HEK293T (cell line): Measurements from ENCODE around the gene SP6.

ENCODE experiments used
- ARNT ChIP-seq: fragments of 450-650 bp; IDR thresholded peaks from 2 replicates; pipeline ENCODE4 v1.6.1; 2017; ENCODE audit warnings: mild to moderate bottlenecking
- BHLHE40 ChIP-seq: fragments of 450-650 bp; IDR thresholded peaks from 2 replicates; pipeline ENCODE4 v1.6.1; 2016; ENCODE audit warnings: mild to moderate bottlenecking, moderate library complexity, borderline replicate concordance
- CTBP1 ChIP-seq: fragments of 450-650 bp; IDR thresholded peaks from 2 replicates; pipeline ENCODE4 v1.6.1; 2016; ENCODE audit warnings: borderline replicate concordance
- ELF4 ChIP-seq: fragments of 450-650 bp; IDR thresholded peaks from 2 replicates; pipeline ENCODE4 v1.6.1; 2017; ENCODE audit warnings: antibody characterized with exemption
- FOXK2 ChIP-seq: fragments of 450-650 bp; IDR thresholded peaks from 2 replicates; pipeline ENCODE4 v1.6.1; 2016; ENCODE audit warnings: mild to moderate bottlenecking
- FOXM1 ChIP-seq: fragments of 450-650 bp; IDR thresholded peaks from 2 replicates; pipeline ENCODE4 v1.6.1; 2017; ENCODE audit warnings: mild to moderate bottlenecking, borderline replicate concordance
- HDGF ChIP-seq: fragments of 450-650 bp; IDR thresholded peaks from 2 replicates; pipeline ENCODE4 v1.6.1; 2017; ENCODE audit warnings: antibody characterized with exemption, borderline replicate concordance
- L3MBTL2 ChIP-seq: fragments of 450-650 bp; conservative IDR thresholded peaks from 2 replicates; pipeline ENCODE4 v1.6.1; 2016; ENCODE audit warnings: mild to moderate bottlenecking
- LEF1 ChIP-seq: fragments of 450-650 bp; IDR thresholded peaks from 2 replicates; pipeline ENCODE4 v1.6.1; 2017; ENCODE audit warnings: mild to moderate bottlenecking, borderline replicate concordance
- PKNOX1 ChIP-seq: fragments of 450-650 bp; IDR thresholded peaks from 2 replicates; pipeline ENCODE4 v1.6.1; 2016
- SP1 ChIP-seq: fragments of 450-650 bp; IDR thresholded peaks from 2 replicates; pipeline ENCODE4 v1.6.1; 2017
- SUZ12 ChIP-seq: fragments of 450-650 bp; IDR thresholded peaks from 2 replicates; pipeline ENCODE4 v1.6.1; 2016; ENCODE audit warnings: mild to moderate bottlenecking
- TARDBP ChIP-seq: fragments of 450-650 bp; IDR thresholded peaks from 2 replicates; pipeline ENCODE4 v1.6.1; 2016
- ZNF384 ChIP-seq: fragments of 450-650 bp; IDR thresholded peaks from 2 replicates; pipeline ENCODE4 v1.6.1; 2016

GRCh38 chr17:47806026-47806912 is 44.7 kb downstream of the SP6 start:
- no peak for TF ChIP-seq SUZ12
- TF ChIP-seq FOXM1 = no peak
- TF ChIP-seq SP1 = no peak
- TF ChIP-seq ARNT = no peak
- no peak for TF ChIP-seq HDGF
- TF ChIP-seq ZNF384 = no peak
- TF ChIP-seq BHLHE40 = no peak
- no peak for TF ChIP-seq CTBP1
- no peak for TF ChIP-seq PKNOX1
- TF ChIP-seq LEF1 = no peak
- TF ChIP-seq L3MBTL2 = no peak
- TF ChIP-seq ELF4 = no peak
- TF ChIP-seq FOXK2 = no peak
- TF ChIP-seq TARDBP = no peak
